HG03025 (cell line): ENCODE data around the gene SLC6A12.
"Not testable (repeated sequence)": the region's sequence is repeated elsewhere in the genome, so short reads cannot be mapped to it uniquely, and the experiment has no call there.

Experiments used
- ATAC-seq: cut with Tn5 transposase; IDR thresholded peaks from one replicate; pipeline ENCODE4 v1.9.1; 2021; ENCODE audit warnings: mild to moderate bottlenecking, moderate library complexity; ENCODE audit not compliant: unreplicated experiment, low FRiP score

SLC6A12 gene

GRCh38 chr12:202081-202731 lies 11.8 kb downstream of the SLC6A12 start:
- no peak for ATAC-seq

DNA sequence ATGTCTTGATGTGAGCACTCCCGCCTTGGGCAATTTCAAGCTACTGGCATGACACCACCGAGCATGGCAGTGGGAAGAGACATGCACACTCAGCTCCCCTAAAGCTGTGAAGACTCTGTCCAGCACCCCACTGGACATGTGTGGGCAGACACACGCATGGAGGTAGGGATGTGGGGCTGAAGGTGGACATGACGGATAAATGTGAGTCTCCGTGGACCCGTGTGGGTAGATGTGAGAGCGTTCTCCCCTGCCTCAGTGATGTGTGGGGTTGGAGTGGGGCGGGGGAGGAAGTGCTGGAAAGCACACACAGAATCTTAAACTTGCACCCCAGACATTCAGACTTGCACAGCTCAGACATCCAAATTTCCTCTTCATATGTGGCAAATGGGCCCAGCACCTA lies 12.6 kb downstream of the SLC6A12 start:
- no peak for ATAC-seq

- no peak for ATAC-seq
These were observed 15.3 kb downstream of the SLC6A12 start for GRCh38 chr12:198705-199104.

- no peak for ATAC-seq
These were observed 15.9 kb downstream of the SLC6A12 start for GRCh38 chr12:197911-198695.

GRCh38 chr12:197347-197746 lies 16.6 kb downstream of the SLC6A12 start:
- ATAC-seq, result no peak

DNA sequence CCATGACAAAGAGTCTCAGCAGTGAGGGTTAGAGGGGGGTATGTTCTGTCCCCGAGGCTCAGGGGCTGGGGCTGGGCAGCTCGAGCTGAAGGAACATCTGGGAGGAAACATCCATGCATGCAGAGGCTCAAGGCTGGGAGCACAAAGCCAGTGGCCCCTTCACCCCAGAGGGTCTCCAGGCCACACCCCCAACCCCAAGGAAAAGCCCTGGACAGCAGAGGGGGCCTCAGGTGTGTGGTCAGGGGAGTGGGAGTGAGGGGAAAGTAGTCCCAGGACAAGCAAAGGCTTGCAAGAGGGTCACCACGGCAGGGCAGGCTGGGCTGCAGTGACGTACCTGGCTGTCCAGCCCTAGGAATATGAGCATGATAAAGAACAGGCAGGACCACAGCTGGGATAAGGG lies 17.5 kb downstream of the SLC6A12 start:
- ATAC-seq, result no peak

DNA sequence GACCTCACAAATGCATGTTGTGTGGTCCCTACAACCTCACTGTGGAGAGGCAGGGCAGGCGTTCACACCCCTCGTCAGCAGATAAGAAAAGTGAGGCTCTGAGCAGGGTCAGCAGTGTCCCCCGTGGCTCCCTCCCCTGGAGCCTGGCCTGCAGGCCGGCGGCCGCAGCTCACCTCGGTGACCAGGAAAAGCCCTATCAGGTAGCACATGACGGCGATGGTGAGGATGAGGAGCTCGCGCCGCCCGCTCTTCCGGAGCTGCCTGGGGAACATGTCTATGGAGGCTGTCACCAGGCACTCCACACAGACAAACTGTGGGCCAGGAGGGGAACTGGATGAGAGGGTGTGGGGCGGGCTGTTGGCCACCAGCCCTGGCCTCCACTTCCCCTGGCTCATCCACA lies 18.0 kb downstream of the SLC6A12 start:
- no peak for ATAC-seq

DNA sequence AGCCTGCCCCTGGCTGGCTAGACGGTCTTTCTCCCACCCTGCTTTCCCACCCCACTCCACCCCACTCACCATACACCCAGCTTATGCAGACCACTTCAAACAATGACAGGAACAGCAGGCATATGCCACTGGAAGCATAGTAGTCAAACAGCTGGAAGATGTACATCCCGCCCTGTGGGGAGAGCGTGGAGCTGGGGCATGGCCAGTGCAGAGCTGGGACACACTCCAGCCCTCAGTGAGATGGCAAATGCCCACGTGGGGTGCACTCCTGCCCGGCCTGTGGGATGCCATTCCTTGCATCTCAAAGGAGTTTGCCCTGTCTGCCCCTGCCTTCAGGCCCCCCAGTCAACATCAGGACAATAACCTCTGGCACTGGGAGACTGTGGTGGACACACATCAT lies 18.8 kb downstream of the SLC6A12 start:
- no peak for ATAC-seq

- ATAC-seq, result no peak
These were observed 19.7 kb downstream of the SLC6A12 start for GRCh38 chr12:194276-194675.

GRCh38 chr12:193261-193660 lies 20.7 kb downstream of the SLC6A12 start:
- ATAC-seq, result no peak

DNA sequence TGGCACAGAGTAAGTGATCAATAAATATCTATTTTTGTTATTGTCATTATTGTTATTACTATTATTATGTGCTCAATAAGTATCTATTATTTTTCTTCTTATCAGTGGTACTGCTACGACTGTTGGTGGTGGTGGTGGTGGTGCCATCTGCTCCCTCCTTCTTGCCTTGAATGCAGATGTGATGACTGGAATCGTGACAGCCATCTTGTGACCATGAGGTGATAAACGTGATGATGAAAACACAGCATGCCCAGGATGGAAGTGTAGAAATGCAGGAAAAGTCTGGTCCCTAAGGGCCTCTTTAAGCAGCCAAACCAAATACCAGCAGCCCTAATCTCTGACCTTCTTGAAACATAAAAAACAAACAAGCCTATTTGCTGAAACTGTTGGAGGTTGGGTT lies 22.4 kb downstream of the SLC6A12 start:
- ATAC-seq, result no peak

- ATAC-seq, result no peak
These were observed 23.1 kb downstream of the SLC6A12 start for GRCh38 chr12:190881-191280.

- ATAC-seq, result no peak
These were observed 24.4 kb downstream of the SLC6A12 start for GRCh38 chr12:189622-189962.

DNA sequence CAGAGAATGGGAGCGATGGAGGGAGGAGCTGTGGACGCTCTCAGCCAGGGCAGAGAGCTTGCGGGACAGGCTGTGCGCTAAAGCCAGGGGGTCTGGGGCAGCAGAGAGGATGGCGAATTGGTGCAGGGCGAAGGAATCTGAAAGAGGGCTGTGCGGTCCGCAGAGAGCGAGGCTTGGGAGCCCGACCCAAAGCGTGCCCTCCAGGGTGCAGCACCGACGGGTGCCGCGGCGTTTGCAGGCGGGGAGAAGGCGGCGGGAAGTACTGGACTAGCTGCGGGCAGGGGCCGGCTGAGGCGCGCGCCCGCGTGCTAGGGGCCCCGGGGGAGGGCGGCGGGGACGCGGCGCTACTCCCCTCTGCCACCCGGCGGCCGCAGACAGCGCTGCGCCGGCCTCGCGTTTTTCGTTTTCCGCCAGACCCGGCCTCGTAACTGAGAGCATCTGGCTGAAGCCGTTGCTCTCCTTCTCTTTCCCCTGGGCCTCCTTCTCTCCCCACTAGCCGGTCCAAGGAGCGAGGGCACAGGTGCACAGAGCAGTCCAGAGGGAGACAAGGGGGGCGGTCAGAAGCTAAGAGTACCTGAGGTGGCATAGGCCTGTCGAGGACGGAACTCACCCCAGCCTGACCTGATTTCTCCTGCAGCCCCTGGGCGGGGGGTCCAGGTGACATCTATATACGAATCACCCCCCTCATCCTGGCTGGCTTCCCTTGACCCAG lies 24.9 kb downstream of the SLC6A12 start:
- no peak for ATAC-seq

- ATAC-seq, result not testable (repeated sequence)
These were observed 25.7 kb downstream of the SLC6A12 start for GRCh38 chr12:187986-188909.

GRCh38 chr12:186006-186625 lies 27.8 kb downstream of the SLC6A12 start:
- ATAC-seq, result no peak

- ATAC-seq, result no peak
These were observed 28.4 kb downstream of the SLC6A12 start for GRCh38 chr12:185576-185955.

DNA sequence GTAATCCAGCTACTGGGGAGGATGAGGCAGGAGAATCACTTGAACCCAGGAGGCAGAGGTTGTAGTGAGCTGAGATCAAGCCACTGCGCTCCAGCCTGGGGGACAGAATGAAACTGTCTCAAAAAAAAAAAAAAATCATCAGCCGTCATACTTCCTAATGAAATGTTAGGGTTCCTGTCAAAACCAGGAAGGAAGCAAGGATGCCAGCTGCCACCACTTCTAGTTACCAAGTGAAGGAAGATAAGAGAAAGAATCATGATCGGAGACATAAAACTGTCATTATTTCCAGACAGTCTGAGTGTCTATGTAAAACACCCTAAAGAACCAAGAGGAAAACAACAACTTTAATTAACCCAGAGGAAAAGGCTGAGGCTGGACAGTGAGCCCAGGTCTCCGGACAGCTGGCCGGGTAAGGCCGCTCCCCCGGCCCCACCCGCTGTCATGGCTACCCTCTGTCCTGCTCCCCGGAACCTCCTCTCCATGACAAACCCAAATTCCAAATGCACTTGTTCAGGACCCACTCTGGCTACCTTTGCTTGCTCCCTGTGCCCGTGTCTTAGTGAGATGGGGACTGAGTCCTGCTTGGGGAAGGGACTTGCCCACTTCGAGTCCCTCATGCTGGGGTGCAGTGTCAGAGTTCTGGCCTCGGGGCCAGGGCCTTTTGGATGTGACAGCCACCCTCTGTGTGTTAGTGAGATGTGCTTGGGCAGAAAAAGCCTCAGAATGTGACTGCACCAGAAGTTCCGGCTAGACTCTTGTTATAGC lies 29.0 kb downstream of the SLC6A12 start:
- no peak for ATAC-seq

GRCh38 chr12:182381-182892 lies 31.5 kb downstream of the SLC6A12 start:
- ATAC-seq, result no peak
